Measurements from ENCODE around the gene IL2RA. TPM values are rescaled to one million over a fixed set of nuclear protein-coding genes. Genes with fewer than 3 reads are reported as not detected.
A peak's percentile ranks its signal among the peaks of the same experiment; 100 is the strongest.
"Not testable (repeated sequence)": the region's sequence is repeated elsewhere in the genome, so short reads cannot be mapped to it uniquely, and the experiment has no call there.

The IL2RA gene
- total and polyA plus RNA-seq, 12 donors, result 0.14 to 57.9 (median 3.1) TPM; not detected in 1

DNA sequence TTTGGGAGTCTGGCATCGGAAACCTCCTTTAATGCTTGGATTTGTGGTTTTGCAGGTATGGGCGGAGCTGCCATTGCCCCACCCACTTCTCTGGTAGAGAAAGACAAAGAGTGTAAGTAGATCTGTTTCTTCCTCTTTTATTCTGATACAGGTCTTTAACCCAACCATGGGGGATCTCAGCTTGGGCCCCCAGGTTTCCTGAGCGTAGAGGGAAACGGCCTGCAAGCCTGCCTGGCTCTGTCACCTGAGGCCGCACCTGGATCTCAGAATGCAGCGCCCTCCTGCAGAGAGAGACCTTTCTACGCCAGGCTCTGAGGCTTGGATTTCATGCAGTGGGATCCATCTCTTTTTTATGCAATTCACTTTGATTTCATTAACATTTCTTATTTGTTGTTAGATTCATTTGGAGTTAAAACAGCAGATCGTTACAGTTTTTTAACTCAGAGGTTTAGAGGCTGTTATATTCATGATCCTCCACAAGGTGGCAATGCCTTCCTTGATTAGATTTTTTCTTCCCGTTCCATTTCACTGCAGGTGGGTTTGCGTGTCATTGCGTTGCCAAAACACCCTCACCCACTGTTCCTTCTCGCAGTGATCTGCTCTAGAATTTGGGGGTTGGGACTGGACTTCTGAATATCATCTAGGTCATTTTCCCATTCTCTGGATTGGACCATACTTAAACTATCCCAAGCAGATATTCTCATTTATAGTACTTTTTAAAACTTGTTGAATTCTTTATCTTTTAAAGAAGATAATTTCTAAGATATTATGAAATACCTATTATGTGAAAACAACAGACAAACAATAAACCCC lies 46.7 kb upstream of the IL2RA start:
- Histone ChIP-seq H3K36me3 (replicated peaks in 1 of 2) (peaks cover 0 to 79% of the 10 kb centered on the region in 2 donors), H3K9me3 (replicated peaks in 1 of 3) (no peaks in the 10 kb centered on the region), H3K27ac (no peak overlapping the region), H3K4me3 (no peak overlapping the region), H3K4me1 (replicated peaks in 1 of 2) (peaks cover 0 to 3% of the 10 kb centered on the region in 2 donors), H3K27me3 (no peaks in the 10 kb centered on the region)
- TF ChIP-seq CTCF (IDR thresholded peaks at IDR 0.05), result peak; percentile 56 to 93 (median 80)
- no peak for TF ChIP-seq POLR2A (IDR thresholded peaks at IDR 0.05)
- intact Hi-C loops (cut with DNase I), result loop anchor here (5.0 kb wide), 1 partner anchor 293 kb away; no protein-coding TSS in a partner anchor
- peak in 1 of 7 donors; percentile 24 for DNase-seq
- 39 to 42% (median 41%) methylated on average over 12 of the region's 12 CpGs for WGBS, 4 donors

DNA sequence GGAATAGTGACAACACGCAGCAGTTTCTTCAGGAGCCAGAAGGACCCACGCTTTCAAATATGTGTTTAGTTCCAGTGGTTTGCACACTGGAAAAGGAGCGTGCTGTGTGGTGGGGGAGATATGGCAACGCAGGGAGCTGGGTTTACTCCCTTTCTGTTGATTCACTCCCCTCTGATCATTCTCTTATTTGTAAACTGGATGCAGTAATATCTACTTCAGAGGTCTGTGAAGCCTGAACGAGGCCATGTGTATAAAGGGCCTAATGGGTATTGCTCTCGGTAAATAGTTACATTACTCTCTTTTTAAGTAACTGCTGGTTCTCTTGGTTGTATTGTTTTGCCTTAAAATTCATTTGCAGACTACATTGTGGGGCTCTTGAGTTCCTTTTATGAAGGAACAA lies 45.9 kb upstream of the IL2RA start:
- no peak for DNase-seq
- TF ChIP-seq CTCF (IDR thresholded peaks at IDR 0.05), result no peak
- no peak for TF ChIP-seq POLR2A (IDR thresholded peaks at IDR 0.05)
- Histone ChIP-seq H3K27me3 (no peaks in the 10 kb centered on the region), H3K4me3 (no peak overlapping the region), H3K27ac (no peak overlapping the region), H3K4me1 (replicated peaks in 1 of 2) (peaks cover 0 to 5% of the 10 kb centered on the region in 2 donors), H3K36me3 (replicated peaks in 1 of 2) (peaks cover 0 to 71% of the 10 kb centered on the region in 2 donors), H3K9me3 (replicated peaks in 1 of 3) (no peaks in the 10 kb centered on the region)
- WGBS, 4 donors, result 81 to 87% (median 85%) methylated on average over 6 of the region's 6 CpGs
- intact Hi-C loops (cut with DNase I), result loop anchor here (5.0 kb wide), 1 partner anchor 294 kb away; no protein-coding TSS in a partner anchor

DNA sequence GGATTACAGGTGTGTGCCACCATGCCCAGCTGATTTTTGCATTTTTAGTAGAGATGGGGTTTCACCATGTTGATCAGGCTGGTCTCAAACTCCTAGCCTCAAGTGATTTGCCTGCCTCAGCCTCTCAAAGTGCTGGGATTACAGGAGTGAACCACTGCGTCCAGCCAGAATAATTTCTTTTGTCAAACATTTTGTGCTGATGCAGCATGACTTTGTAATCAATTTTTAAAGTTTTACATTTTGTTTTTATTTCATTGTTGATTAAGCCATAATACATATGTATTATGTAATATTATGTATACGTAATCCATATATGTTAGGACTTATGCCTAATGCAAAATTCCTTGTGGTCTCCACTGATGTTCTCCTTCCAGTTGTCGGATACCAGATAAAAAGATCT lies 45.4 kb upstream of the IL2RA start:
- intact Hi-C loops (cut with DNase I), result loop anchor here (5.0 kb wide), 1 partner anchor 295 kb away; no protein-coding TSS in a partner anchor
- H3K4me3 ChIP-seq; H3K27me3 ChIP-seq; H3K4me1 ChIP-seq (replicated peaks in 1 of 2); H3K27ac ChIP-seq; DNase-seq; H3K9me3 ChIP-seq (replicated peaks in 1 of 3): not testable (repeated sequence)
- H3K36me3 ChIP-seq (replicated peaks in 1 of 2), result peaks cover 0 to 67% of the 10 kb centered on the region in 2 donors
- WGBS, 4 donors, result 88 to 94% (median 91%) methylated on average over 3 of the region's 3 CpGs

DNA sequence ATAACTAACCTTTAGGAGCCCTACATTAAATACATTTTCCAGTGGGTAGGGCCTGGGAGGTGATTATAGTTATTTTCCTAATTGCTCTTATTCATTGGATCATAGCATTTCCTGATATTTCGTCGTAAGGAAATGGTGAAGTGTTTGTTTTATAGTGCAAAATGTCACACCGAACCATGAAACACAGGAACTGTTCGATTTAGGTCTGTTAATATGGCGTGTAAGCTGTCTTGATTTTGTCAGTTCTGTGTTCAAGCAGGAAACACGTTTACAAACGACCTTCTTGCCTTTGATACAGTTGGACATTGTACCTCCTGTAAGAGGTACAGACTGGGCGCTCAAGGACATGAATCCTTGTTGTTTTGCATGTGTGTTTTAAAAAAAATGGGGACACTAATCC lies 41.4 kb upstream of the IL2RA start:
- Histone ChIP-seq H3K4me1 (replicated peaks in 1 of 2) (peaks cover 0 to 5% of the 10 kb centered on the region in 2 donors), H3K4me3 (no peak overlapping the region), H3K27me3 (no peaks in the 10 kb centered on the region), H3K36me3 (replicated peaks in 1 of 2) (peaks cover 0 to 46% of the 10 kb centered on the region in 2 donors), H3K9me3 (replicated peaks in 1 of 3) (no peaks in the 10 kb centered on the region), H3K27ac (no peak overlapping the region)
- intact Hi-C loops (cut with DNase I), result no loop called here
- no peak for DNase-seq
- WGBS, 4 donors, result 52 to 60% (median 55%) methylated on average over 8 of the region's 8 CpGs
- no peak for TF ChIP-seq POLR2A (IDR thresholded peaks at IDR 0.05)
- no peak for TF ChIP-seq CTCF (IDR thresholded peaks at IDR 0.05)
